SIG-M5 treated with dmso at 0.1 percent for 504 hours (cell line): ENCODE results near the gene CPT1C.

Experiments
- DNase-seq: peaks from one replicate; lab custom pipeline; 2025; ENCODE audit not compliant: unreplicated experiment; lab: John Stamatoyannopoulos, UW

Gene CPT1C

GRCh38 chr19:49755956-49756355 lies 65.0 kb downstream of the CPT1C start:
- no peak for DNase-seq

GRCh38 chr19:49758292-49758691 lies 67.4 kb downstream of the CPT1C start:
- no peak for DNase-seq

- DNase-seq, result no peak
Measured at GRCh38 chr19:49761249-49761624, 70.3 kb downstream of the CPT1C start.

- DNase-seq, result no peak
Measured at GRCh38 chr19:49761625-49762311, 70.9 kb downstream of the CPT1C start.

- DNase-seq, result no peak
Measured at GRCh38 chr19:49763230-49763629, 72.3 kb downstream of the CPT1C start, which contains the start of gene TSKS. Gene TSKS, minus strand, starts transcription at chr19:49763306. Its CDS starts 59 bp downstream, at chr19:49763247.
